GM19035 (cell line): ENCODE measurements around the gene MAP3K14.

Experiments
- ATAC-seq: cut with Tn5 transposase; IDR thresholded peaks from one replicate; pipeline ENCODE4 v1.9.1; 2021; ENCODE audit not compliant: unreplicated experiment

Gene MAP3K14

GRCh38 chr17:45238155-45238774 is 78.6 kb downstream of the MAP3K14 start:
- ATAC-seq = no peak

GRCh38 chr17:45237686-45238085 is 79.1 kb downstream of the MAP3K14 start:
- ATAC-seq = no peak

- ATAC-seq = no peak
Measured at GRCh38 chr17:45236282-45236606, 80.6 kb downstream of the MAP3K14 start.

- no peak for ATAC-seq
Measured at GRCh38 chr17:45235416-45236281, 81.2 kb downstream of the MAP3K14 start.

GRCh38 chr17:45234641-45235415 is 82.0 kb downstream of the MAP3K14 start:
- ATAC-seq = no peak

GRCh38 chr17:45233423-45233924 is 83.3 kb downstream of the MAP3K14 start:
- no peak for ATAC-seq

GRCh38 chr17:45232514-45233422 is 84.1 kb downstream of the MAP3K14 start:
- ATAC-seq = no peak

GRCh38 chr17:45231481-45232116 is 85.2 kb downstream of the MAP3K14 start:
- ATAC-seq = no peak

- no peak for ATAC-seq
Measured at GRCh38 chr17:45230787-45231480, 85.9 kb downstream of the MAP3K14 start.

GRCh38 chr17:45230410-45230786 is 86.4 kb downstream of the MAP3K14 start:
- ATAC-seq = no peak

GRCh38 chr17:45229681-45230409 is 87.0 kb downstream of the MAP3K14 start:
- no peak for ATAC-seq

- ATAC-seq = no peak
Measured at GRCh38 chr17:45228763-45229539, 87.9 kb downstream of the MAP3K14 start.

- ATAC-seq = no peak
Measured at GRCh38 chr17:45227926-45228762, 88.7 kb downstream of the MAP3K14 start.

- no peak for ATAC-seq
Measured at GRCh38 chr17:45227101-45227925, 89.5 kb downstream of the MAP3K14 start.

- ATAC-seq = no peak
Measured at GRCh38 chr17:45226576-45226975, 90.2 kb downstream of the MAP3K14 start.

- peak; percentile 50 for ATAC-seq
Measured at GRCh38 chr17:45225964-45226530, 90.8 kb downstream of the MAP3K14 start.
